ENCODE measurements around the gene NOP56. TPM values are rescaled to one million over a fixed set of nuclear protein-coding genes. Genes with fewer than 3 reads are reported as not detected.

NOP56 gene
- total and polyA plus RNA-seq, 9 of the 15 experiments (the other 6 are each of a cell fraction or from before 2014, with no cell fraction given), result 295 to 697 (median 439) TPM

- TF ChIP-seq CREB3 (tag; conservative IDR thresholded peaks at IDR 0.05; ENCODE audit: low read depth), result 0 out of 2 replicates have a peak, but pooled peaks have one; percentile 31
- TF ChIP-seq NFATC3 (IDR thresholded peaks at IDR 0.05), result no peak
- TF ChIP-seq SMARCA4 (IDR thresholded peaks at IDR 0.05), result no peak
- TF ChIP-seq HDAC8 (tag; IDR thresholded peaks at IDR 0.05), result no peak
- no peak for TF ChIP-seq ATF4 (CRISPR knock-in tag; IDR thresholded peaks at IDR 0.05)
- TF ChIP-seq NKRF (IDR thresholded peaks at IDR 0.05; ENCODE audit: borderline replicate concordance), result no peak; the same call in 1 of the 2 replicates
- no peak for TF ChIP-seq NR1H2 (CRISPR knock-in tag; IDR thresholded peaks at IDR 0.05)
- TF ChIP-seq PRMT5 (CRISPR knock-in tag; IDR thresholded peaks at IDR 0.05), result no peak
- no peak for TF ChIP-seq ZNF584 (CRISPR knock-in tag; IDR thresholded peaks at IDR 0.05; ENCODE audit: low read depth)
- 0 out of 2 replicates have a peak, but pooled peaks have one; percentile 7 for TF ChIP-seq MAFG (tag; conservative IDR thresholded peaks at IDR 0.05)
- no peak for TF ChIP-seq KLF13 (tag; IDR thresholded peaks at IDR 0.05; ENCODE audit: borderline replicate concordance, low read depth)
- TF ChIP-seq ZNF75A (CRISPR knock-in tag; IDR thresholded peaks at IDR 0.05), result no peak
- TF ChIP-seq MEF2D (tag; conservative IDR thresholded peaks at IDR 0.05; ENCODE audit: low read depth), result no peak
- no peak for TF ChIP-seq DEAF1 (CRISPR knock-in tag; IDR thresholded peaks at IDR 0.05)
- TF ChIP-seq EP300 (IDR thresholded peaks at IDR 0.05; ENCODE audit: low read length), result peak; percentile 25
- TF ChIP-seq CREBBP (IDR thresholded peaks at IDR 0.05; ENCODE audit: low read depth, low read length), result no peak
- TF ChIP-seq NR0B1 (IDR thresholded peaks at IDR 0.05; ENCODE audit: partially characterized antibody), result no peak
- TF ChIP-seq PHB2 (IDR thresholded peaks at IDR 0.05; ENCODE audit: low read depth), result no peak
- no peak for TF ChIP-seq PTTG1 (tag; IDR thresholded peaks at IDR 0.05; ENCODE audit: low read depth)
- no peak for TF ChIP-seq NR2F6 (CRISPR knock-in tag; IDR thresholded peaks at IDR 0.05)
- TF ChIP-seq ZFP1 (CRISPR knock-in tag; IDR thresholded peaks at IDR 0.05), result no peak
- no peak for TF ChIP-seq PURB (CRISPR knock-in tag; IDR thresholded peaks at IDR 0.05; ENCODE audit: low read depth)
- TF ChIP-seq NCOA1 (IDR thresholded peaks at IDR 0.05; ENCODE audit: low read depth), result no peak
These were observed 11.7 kb downstream of the NOP56 start, which contains the start of gene IDH3B (continued) for GRCh38 chr20:2663887-2664719.

Measured in K562 (cell line).